Common myeloid progenitor, CD34-positive (primary cell): Measurements from ENCODE around the gene PLEKHO2.

ENCODE experiments used
- CTCF ChIA-PET: fragments of 350-600 bp; sonication (Branson Sonifier 250); formaldehyde crosslinking; loops from one replicate; lab custom pipeline; 2021; ENCODE audit warnings: antibody characterized with exemption; lab: Charles Lee
- POLR2A ChIA-PET: fragments of 350-600 bp; sonication (Branson Sonifier 250); formaldehyde crosslinking; loops from one replicate; lab custom pipeline; 2021; ENCODE audit warnings: antibody characterized with exemption; lab: Charles Lee
- DNase-seq, 3 donors: peaks; one replicate each; pipeline versions ENCODE4 v3.0.0 to v3.0.0-alpha.2; 2013
- H3K27ac ChIP-seq, 2 experiments: 1 replicate in 1 of 2; 2 replicates in 1 of 2; pipeline ENCODE4 v1.7.0; 2013; ENCODE audit warnings: inconsistent platforms in 2 of 2, low read length in 2 of 2, mild to moderate bottlenecking in 2 of 2, low read depth in 1 of 2, moderate library complexity in 1 of 2; ENCODE audit not compliant: severe bottlenecking in 2 of 2, insufficient read depth in 1 of 2, poor library complexity in 1 of 2
- H3K27me3 ChIP-seq, 5 experiments: replicated peaks in 2 of 5; 1 replicate in 3 of 5; 2 replicates in 2 of 5; pipeline versions ENCODE4 v1.6.1 to v1.7.0; 2013; ENCODE audit warnings: low read length in 4 of 5, mild to moderate bottlenecking in 2 of 5, moderate library complexity in 2 of 5, inconsistent platforms in 1 of 5; ENCODE audit not compliant: insufficient read depth in 5 of 5, control insufficient read depth in 4 of 5
- H3K36me3 ChIP-seq, 4 experiments: 1 replicate in 2 of 4; 2 replicates in 2 of 4; pipeline versions ENCODE4 v1.6.1 to v1.7.0; 2013; ENCODE audit warnings: low read length in 3 of 4, control low read depth in 1 of 4, mild to moderate bottlenecking in 1 of 4; ENCODE audit not compliant: control insufficient read depth in 4 of 4, insufficient read depth in 4 of 4
- H3K4me1 ChIP-seq, 4 experiments: 1 replicate in 3 of 4; 2 replicates in 1 of 4; pipeline versions ENCODE4 v1.6.1 to v1.7.1; 2013; ENCODE audit warnings: low read length in 3 of 4, mild to moderate bottlenecking in 3 of 4, control low read depth in 1 of 4, inconsistent platforms in 1 of 4, moderate library complexity in 1 of 4; ENCODE audit not compliant: control insufficient read depth in 4 of 4, insufficient read depth in 4 of 4; ENCODE audit errors: control extremely low read depth in 1 of 4
- H3K4me3 ChIP-seq, 7 experiments: 1 replicate in 4 of 7; 2 replicates in 3 of 7; pipeline versions ENCODE4 v1.5.1 to v1.7.0; 2013; ENCODE audit warnings: mild to moderate bottlenecking in 7 of 7, low read length in 6 of 7, moderate library complexity in 6 of 7, inconsistent platforms in 2 of 7, low read depth in 2 of 7, control low read depth in 1 of 7; ENCODE audit not compliant: insufficient read depth in 4 of 7, control insufficient read depth in 1 of 7; ENCODE audit errors: extremely low read depth in 1 of 7
- H3K9me3 ChIP-seq, 5 experiments: 1 replicate in 4 of 5; 2 replicates in 1 of 5; pipeline versions ENCODE4 v1.6.1 to v1.7.1; 2013; ENCODE audit warnings: low read length in 4 of 5, mild to moderate bottlenecking in 2 of 5, inconsistent platforms in 1 of 5, low read depth in 1 of 5, moderate library complexity in 1 of 5; ENCODE audit not compliant: control insufficient read depth in 4 of 5, insufficient read depth in 2 of 5; ENCODE audit errors: control extremely low read depth in 1 of 5
- WGBS: methylation state at CpG from one replicate; pipeline ENCODE4 v1.1.5; 2013; ENCODE audit not compliant: insufficient coverage; 5-methylcytosine and 5-hydroxymethylcytosine counted together

PLEKHO2 gene

DNA sequence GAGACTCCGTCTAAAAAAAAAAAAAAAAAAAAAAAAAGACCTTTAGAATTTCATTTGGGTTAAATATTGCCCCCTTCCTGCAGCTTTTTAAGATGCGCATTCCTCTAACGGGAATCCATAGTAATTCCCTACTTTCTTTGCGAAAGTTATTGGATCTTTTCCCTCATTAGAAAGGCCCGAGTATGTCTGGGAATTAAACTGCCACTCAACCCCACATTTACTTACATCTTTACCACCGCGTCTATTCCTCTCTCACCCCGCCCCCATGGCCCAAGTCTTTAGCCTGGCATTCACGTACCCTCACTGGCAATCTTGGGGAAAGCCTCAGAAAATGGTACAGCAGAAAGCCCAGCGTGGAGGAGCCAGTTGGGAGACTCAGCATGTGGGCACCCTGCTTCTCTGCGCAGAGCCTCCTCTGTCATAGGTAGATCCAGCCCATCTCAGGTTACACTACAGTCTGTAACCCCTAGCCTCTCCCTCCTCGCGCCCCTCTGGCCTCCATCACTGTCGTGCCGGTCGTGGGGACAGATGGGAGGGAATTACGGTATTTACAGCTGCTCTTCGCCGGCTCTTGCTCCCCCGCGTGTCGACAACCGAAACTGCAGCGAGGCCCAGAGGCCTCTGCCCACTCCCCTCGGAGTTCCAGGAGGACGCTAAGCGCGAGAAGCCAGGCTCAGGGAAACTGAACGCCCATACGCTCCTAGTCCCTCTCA lies 63.6 kb downstream of the PLEKHO2 start:
- H3K4me3 ChIP-seq = peak overlapping the region in 4 of 7 experiments; percentile 55 to 73 (median 63)
- H3K36me3 ChIP-seq = no peaks in the 10 kb centered on the region
- H3K27ac ChIP-seq = no peak overlapping the region
- peaks cover 0 to 1% (median 0%) of the 10 kb centered on the region in 5 experiments for H3K27me3 ChIP-seq
- DNase-seq = peak; percentile 81 to 86 (median 86)
- peaks cover 0 to 9% (median 3%) of the 10 kb centered on the region in 5 experiments for H3K9me3 ChIP-seq
- ChIA-PET POLR2A (interaction anchor here (0.6 to 1.6 kb wide), 5 partner anchors 10 to 122 kb away, joined by 3 to 5 read pairs (median 3); no protein-coding TSS in a partner anchor), CTCF (interaction anchor here (0.8 to 6.1 kb wide), 12 partner anchors 11 to 174 kb away, joined by 3 to 41 read pairs (median 8); no protein-coding TSS in a partner anchor)
- WGBS = 22% methylated on average over 24 of the region's 30 CpGs
- peaks cover 3 to 10% (median 6%) of the 10 kb centered on the region in 4 experiments for H3K4me1 ChIP-seq

DNA sequence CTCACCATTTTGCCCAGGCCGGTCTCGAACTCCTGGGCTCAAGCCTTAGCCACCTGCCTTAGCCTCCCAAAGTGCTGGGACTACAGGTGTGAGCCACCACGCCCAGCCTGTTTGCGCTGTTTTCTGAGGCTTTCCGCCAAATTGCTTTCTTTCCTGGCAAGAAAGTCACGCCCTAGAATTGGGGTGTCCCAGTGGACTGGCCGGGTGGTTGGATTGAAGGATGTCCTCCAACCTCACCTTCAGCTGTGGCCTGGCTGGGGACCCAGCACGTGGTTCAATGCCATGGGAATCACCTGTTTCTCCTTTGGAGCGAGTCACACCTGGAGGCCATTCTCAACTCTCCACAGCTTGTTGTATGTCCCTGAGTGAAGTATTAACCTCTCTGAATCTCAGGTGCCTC lies 64.2 kb downstream of the PLEKHO2 start:
- POLR2A ChIA-PET = interaction anchor here (0.9 to 1.6 kb wide), 3 partner anchors 11 to 49 kb away, joined by 3 to 5 read pairs (median 4); no protein-coding TSS in a partner anchor
- CTCF ChIA-PET = interaction anchor here (0.6 to 6.1 kb wide), 19 partner anchors 9 to 178 kb away, joined by 3 to 41 read pairs (median 4); no protein-coding TSS in a partner anchor
- no peak for DNase-seq

DNA sequence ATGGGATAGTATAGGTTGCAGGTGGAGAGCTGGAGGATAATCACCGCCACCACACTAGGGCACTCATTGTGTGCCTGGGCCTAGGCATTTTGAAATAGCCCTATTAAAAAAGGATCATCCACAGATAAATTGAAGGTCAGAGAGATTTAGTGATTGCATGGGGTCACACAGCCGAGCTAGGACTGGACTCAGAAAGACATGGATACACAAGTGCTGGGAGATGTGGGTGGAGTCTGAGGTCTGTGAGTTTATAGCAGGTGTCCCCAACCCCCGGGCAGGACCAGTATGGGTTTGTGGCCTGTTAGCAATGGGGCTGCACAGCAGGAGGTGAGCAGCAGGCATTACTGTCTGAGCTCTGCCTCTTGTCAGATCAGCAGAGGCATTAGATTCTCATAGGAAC lies 64.7 kb downstream of the PLEKHO2 start:
- no peak overlapping the region for H3K4me3 ChIP-seq
- DNase-seq = no peak
- CTCF ChIA-PET = interaction anchor here (0.6 to 6.1 kb wide), 15 partner anchors 9 to 178 kb away, joined by 3 to 41 read pairs (median 4); no protein-coding TSS in a partner anchor
- H3K9me3 ChIP-seq = peaks cover 0 to under 1% (median 0%) of the 10 kb centered on the region in 5 experiments
- 100% methylated on average over 2 of the region's 3 CpGs for WGBS
- POLR2A ChIA-PET = interaction anchor here (0.8 to 0.9 kb wide), 2 partner anchors 49 to 175 kb away, joined by 3 read pairs; no protein-coding TSS in a partner anchor
- no peaks in the 10 kb centered on the region for H3K36me3 ChIP-seq
- H3K4me1 ChIP-seq = peaks cover 3 to 14% (median 9%) of the 10 kb centered on the region in 4 experiments
- peaks cover 0 to 4% (median 4%) of the 10 kb centered on the region in 5 experiments for H3K27me3 ChIP-seq
- no peak overlapping the region for H3K27ac ChIP-seq

More for the DNA sequence above, 64.2 kb downstream of the PLEKHO2 start:
- peaks cover 0 to 4% (median 0%) of the 10 kb centered on the region in 5 experiments for H3K27me3 ChIP-seq
- no peak overlapping the region for H3K27ac ChIP-seq
- H3K4me1 ChIP-seq = peaks cover 3 to 10% (median 6%) of the 10 kb centered on the region in 4 experiments
- H3K36me3 ChIP-seq = no peaks in the 10 kb centered on the region
- H3K4me3 ChIP-seq = no peak overlapping the region
- 96% methylated on average over 8 of the region's 9 CpGs for WGBS
- H3K9me3 ChIP-seq = peaks cover 0 to 6% (median 2%) of the 10 kb centered on the region in 5 experiments

DNA sequence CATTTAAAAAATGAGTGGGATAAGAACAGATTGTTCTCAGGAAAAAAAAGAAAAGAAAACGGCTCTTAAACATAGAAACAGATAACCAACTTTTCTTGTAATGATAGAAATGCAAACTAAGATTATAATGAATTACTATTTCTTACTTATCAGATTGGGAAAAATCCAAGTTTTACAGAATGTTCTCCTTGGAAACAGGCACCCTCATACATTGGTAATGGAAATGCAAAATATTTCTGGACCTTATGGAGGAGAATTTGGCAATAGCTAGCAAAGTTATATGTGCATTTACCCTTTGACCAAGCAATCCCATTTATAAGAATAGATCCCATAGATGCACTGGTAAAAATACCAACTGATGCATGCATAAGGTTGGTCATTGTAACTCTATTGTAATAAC lies 66.3 kb downstream of the PLEKHO2 start:
- no CpG with 5 or more reads among the region's 1 CpG for WGBS
- Histone ChIP-seq H3K36me3 (no peaks in the 10 kb centered on the region), H3K4me1 (peaks cover 0 to 16% (median 12%) of the 10 kb centered on the region in 4 experiments), H3K9me3 (no peaks in the 10 kb centered on the region), H3K4me3 (no peak overlapping the region), H3K27me3 (peaks cover 0 to 11% (median 4%) of the 10 kb centered on the region in 5 experiments), H3K27ac (no peak overlapping the region)
- CTCF ChIA-PET = no interaction called here
- POLR2A ChIA-PET = no interaction called here
- DNase-seq = no peak

DNA sequence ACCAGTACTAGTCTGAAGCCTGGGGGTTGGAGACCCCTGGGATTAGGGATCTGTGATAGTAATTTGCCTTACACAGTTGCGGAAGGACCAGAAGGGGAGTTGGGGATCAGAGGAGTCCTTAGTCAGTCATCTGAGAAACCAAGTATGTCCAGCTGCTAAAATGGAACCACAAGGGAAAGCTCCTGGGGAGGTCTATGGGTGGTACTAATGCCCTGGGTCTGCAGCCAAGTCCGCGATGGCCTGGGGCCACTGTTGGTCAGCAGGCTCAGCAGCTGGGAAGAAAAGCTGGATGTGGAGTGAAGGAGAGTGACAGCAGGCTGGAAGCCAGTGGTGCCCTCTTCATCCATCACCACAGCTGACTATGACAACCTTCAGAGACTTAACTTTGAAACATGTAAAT lies 67.8 kb downstream of the PLEKHO2 start:
- peaks cover 0 to 11% (median 4%) of the 10 kb centered on the region in 5 experiments for H3K27me3 ChIP-seq
- ChIA-PET CTCF (interaction anchor here (0.6 to 1.8 kb wide), 4 partner anchors 54 to 223 kb away, joined by 3 to 5 read pairs (median 3); no protein-coding TSS in a partner anchor), POLR2A (no interaction called here)
- no peaks in the 10 kb centered on the region for H3K36me3 ChIP-seq
- H3K27ac ChIP-seq = no peak overlapping the region
- no peaks in the 10 kb centered on the region for H3K9me3 ChIP-seq
- peaks cover 0 to 16% (median 12%) of the 10 kb centered on the region in 4 experiments for H3K4me1 ChIP-seq
- no peak for DNase-seq
- no peak overlapping the region for H3K4me3 ChIP-seq
- WGBS = no CpG with 5 or more reads among the region's 3 CpGs

DNA sequence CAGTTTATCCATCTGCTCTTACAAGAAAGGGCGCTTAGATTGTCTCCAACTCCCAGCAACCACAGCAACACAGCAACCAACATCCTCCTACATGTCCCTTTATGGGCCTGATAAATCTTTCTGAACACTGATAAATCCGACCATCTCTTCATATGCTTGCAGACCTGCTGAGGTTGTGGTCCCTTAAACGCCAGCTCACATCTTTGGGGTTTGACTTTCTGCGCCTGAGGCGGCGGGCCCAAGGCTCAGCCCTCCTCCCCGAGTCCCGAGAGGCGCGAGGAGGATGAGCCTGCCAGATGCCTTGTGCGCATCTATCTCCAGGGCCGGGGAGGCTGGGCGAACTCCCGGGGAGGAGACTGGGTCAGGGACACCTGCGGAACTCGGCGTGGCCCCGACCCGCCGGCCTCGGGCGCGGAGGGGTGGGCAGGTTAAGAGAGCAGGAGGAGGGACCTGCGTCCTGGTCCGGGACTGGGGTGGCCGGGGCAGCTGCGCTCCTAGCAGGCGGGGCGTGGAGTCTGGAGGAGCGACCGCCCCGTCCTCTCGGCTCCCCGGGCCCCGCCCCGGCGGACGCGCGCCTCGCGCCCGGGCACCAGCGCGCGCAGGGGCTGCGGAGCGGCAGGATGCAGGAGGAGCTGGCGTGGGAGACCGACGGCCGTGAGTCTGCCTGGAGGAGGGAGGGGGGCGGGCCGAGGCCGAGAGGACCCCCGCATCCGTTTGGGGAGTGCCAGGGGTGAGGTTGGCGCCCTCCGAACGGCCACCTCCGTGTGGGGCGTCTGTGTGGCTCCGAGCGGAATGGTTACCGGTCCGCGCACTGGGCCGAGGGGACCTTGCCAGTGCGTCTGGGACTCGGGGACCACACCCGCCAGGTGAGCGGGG lies 69.8 kb downstream of the PLEKHO2 start, which contains the start of gene ANKDD1A:
Gene ANKDD1A, plus strand, starts transcription at position 592 of the 876 bp plus-strand sequence. Its CDS starts 29 bp downstream, at position 621.
- Histone ChIP-seq H3K4me1 (peaks cover 0 to 28% (median 20%) of the 10 kb centered on the region in 4 experiments), H3K27me3 (peaks cover 0 to 11% (median 4%) of the 10 kb centered on the region in 5 experiments), H3K4me3 (peak within 1 kb of the TSS; percentile 29 to 74 (median 58)), H3K36me3 (no peaks in the 10 kb centered on the region), H3K27ac (no peak within 1 kb of the TSS), H3K9me3 (no peaks in the 10 kb centered on the region)
- WGBS = 8% methylated on average over 48 of the region's 72 CpGs
- ChIA-PET POLR2A (interaction anchor here (0.6 to 0.7 kb wide), 2 partner anchors 19 to 759 kb away, joined by 3 to 4 read pairs; no protein-coding TSS in a partner anchor), CTCF (interaction anchor here (0.6 to 1.4 kb wide), 4 partner anchors 51 to 247 kb away, joined by 3 read pairs; no protein-coding TSS in a partner anchor)
- peak in 2 of 3 donors; percentile 46 to 61 for DNase-seq
